K562 (cell line): ENCODE measurements around the gene CD3D. TPM values are rescaled to one million over a fixed set of nuclear protein-coding genes. Genes with fewer than 3 reads are reported as not detected.

Experiments
- ATAC-seq: fragments of 200-7000 bp; cut with Tn5 transposase; 3 replicates; pipeline ENCODE4 v1.9.1; 2020; ENCODE audit warnings: moderate library complexity
- BruUV-seq: library from RNA; stranded (reverse); fragments of 400-500 nt; replicated peaks from 2 replicates; lab custom pipeline; 2021; lab: Mats Ljungman, UMichigan
- CTCF ChIA-PET: fragments of 300-600 bp; formaldehyde crosslinking; extraction: SDS; loops from one replicate; lab custom pipeline; 2021; ENCODE audit warnings: low intra/inter-chr PET ratio; lab: Yijun Ruan, JAX
- POLR2A ChIA-PET: fragments of 300-600, 350-650 bp; sonication (Branson Sonifier 250); formaldehyde crosslinking; extraction: SDS; loops from one replicate; lab custom pipeline; 2021; ENCODE audit warnings: antibody characterized with exemption, inconsistent platforms; lab: Yijun Ruan, JAX
- DNase-seq, 4 experiments: peaks; one replicate each; pipeline versions ENCODE4 v3.0.0 to v3.0.0-alpha.2; 2011 to 2018; ENCODE audit warnings: low spot score in 3 of 4, mixed read lengths in 3 of 4; ENCODE audit errors: extremely low read depth in 1 of 4
- FAIRE-seq: peaks from 2 replicates; lab custom pipeline; 2011; peaks lifted over from hg19 to GRCh38; lab: Jason Lieb, UNC
- H2AFZ ChIP-seq: 2 replicates; pipeline ENCODE4 v1.6.0; 2011; ENCODE audit warnings: low read depth, low read length, control low read depth, inconsistent platforms
- H3K27ac ChIP-seq: fragments of 200-600 bp; 3 replicates; pipeline ENCODE4 v1.8.0; 2011; ENCODE audit warnings: low read depth, mild to moderate bottlenecking, control low read depth, inconsistent platforms, low read length, moderate library complexity, mixed read lengths; ENCODE audit errors: extremely low read depth
- H3K27me3 ChIP-seq, 2 experiments: fragments of 300-600 bp in 1 of 2; 2 replicates in 1 of 2; 3 replicates in 1 of 2; pipeline versions ENCODE4 v1.6.0 to v1.8.0; 2011; ENCODE audit warnings: inconsistent platforms in 2 of 2, low read length in 2 of 2, mild to moderate bottlenecking in 1 of 2, mixed read lengths in 1 of 2, moderate library complexity in 1 of 2; ENCODE audit not compliant: control insufficient read depth in 2 of 2, insufficient read depth in 2 of 2
- H3K36me3 ChIP-seq: fragments of 300-600 bp; 3 replicates; pipeline ENCODE4 v1.8.0; 2011; ENCODE audit warnings: mild to moderate bottlenecking, low read length, inconsistent platforms; ENCODE audit not compliant: control insufficient read depth, insufficient read depth
- H3K4me1 ChIP-seq, 2 experiments: fragments of 200-600 bp in 1 of 2; replicated peaks in 1 of 2; 2 replicates in 1 of 2; 3 replicates in 1 of 2; pipeline versions ENCODE4 v1.5.1 to v1.8.0; 2011; ENCODE audit warnings: inconsistent platforms in 2 of 2, low read length in 2 of 2, mild to moderate bottlenecking in 1 of 2, mixed read lengths in 1 of 2, moderate library complexity in 1 of 2; ENCODE audit not compliant: control insufficient read depth in 2 of 2, insufficient read depth in 2 of 2
- H3K4me2 ChIP-seq: 2 replicates; pipeline ENCODE4 v1.6.1; 2011; ENCODE audit warnings: low read length, control low read depth, inconsistent platforms, mixed read lengths; ENCODE audit not compliant: insufficient read depth
- H3K4me3 ChIP-seq: fragments of 200-600 bp; sonication (generic), shearing (Covaris generic); 2 replicates; pipeline ENCODE4 v1.5.1; 2016; ENCODE audit warnings: control low read depth, inconsistent platforms
- H3K79me2 ChIP-seq: fragments of 200-600 bp; 3 replicates; pipeline ENCODE4 v1.8.0; 2011; ENCODE audit warnings: low read length, inconsistent platforms; ENCODE audit not compliant: control insufficient read depth, insufficient read depth
- H3K9ac ChIP-seq, 2 experiments: 2 replicates each; pipeline versions ENCODE4 v1.6.0 to v1.6.1; 2011; ENCODE audit warnings: low read depth in 2 of 2, low read length in 2 of 2, control low read depth in 1 of 2, inconsistent platforms in 1 of 2, mild to moderate bottlenecking in 1 of 2, mixed read lengths in 1 of 2; ENCODE audit not compliant: insufficient read depth in 1 of 2
- H3K9me1 ChIP-seq: one replicate; pipeline ENCODE4 v1.6.0; 2011; ENCODE audit warnings: inconsistent platforms, mild to moderate bottlenecking, low read length, moderate library complexity; ENCODE audit not compliant: control insufficient read depth, insufficient read depth
- H3K9me3 ChIP-seq: replicated peaks from 2 replicates; pipeline ENCODE4 v1.5.1; 2011; ENCODE audit warnings: low read depth, low read length, inconsistent platforms; ENCODE audit not compliant: control insufficient read depth, insufficient read depth
- H4K20me1 ChIP-seq: replicated peaks from 2 replicates; pipeline ENCODE4 v1.6.1; 2011; ENCODE audit warnings: low read length, inconsistent platforms, mixed read lengths; ENCODE audit not compliant: control insufficient read depth, insufficient read depth
- ARID1B ChIP-seq: fragments of 450-650 bp; IDR thresholded peaks from 2 replicates; pipeline ENCODE4 v1.6.1; 2016; ENCODE audit warnings: antibody characterized with exemption, mild to moderate bottlenecking, inconsistent platforms
- FOXP4 ChIP-seq: sonication (generic); formaldehyde crosslinking; IDR thresholded peaks from 2 replicates; pipeline ENCODE4 v1.8.0; 2022; ENCODE audit warnings: mild to moderate bottlenecking, missing genetic modification reagents, borderline replicate concordance
- HMBOX1 ChIP-seq: sonication (generic); IDR thresholded peaks from 2 replicates; pipeline ENCODE4 v1.6.1; 2016
- MAZ ChIP-seq, 2 experiments: fragments of 450-650 bp in 1 of 2; sonication (generic) in 1 of 2; formaldehyde crosslinking; IDR thresholded peaks in 1 of 2; conservative IDR thresholded peaks in 1 of 2; 2 replicates each; pipeline versions ENCODE4 v1.4.0 to v1.5.0; 2020; ENCODE audit warnings: mild to moderate bottlenecking in 1 of 2, missing genetic modification reagents in 1 of 2
- NR0B1 ChIP-seq: fragments of 450-650 bp; IDR thresholded peaks from one replicate; pipeline ENCODE4 v1.6.1; 2018; ENCODE audit warnings: mild to moderate bottlenecking, moderate library complexity; ENCODE audit not compliant: partially characterized antibody
- RBM25 ChIP-seq: fragments of 200-400 bp; formaldehyde crosslinking; IDR thresholded peaks from 2 replicates; pipeline ENCODE4 v1.6.1; 2018; ENCODE audit warnings: low read length, low read depth, moderate library complexity; ENCODE audit not compliant: severe bottlenecking
- RCOR1 ChIP-seq, 2 experiments: IDR thresholded peaks; 2 replicates each; pipeline ENCODE4 v1.6.1; 2012; ENCODE audit warnings: low read depth in 2 of 2, low read length in 2 of 2, borderline replicate concordance in 1 of 2, improper control_type of control experiment in 1 of 2
- SRF ChIP-seq, 2 experiments: fragments of 250-450, 450-650 bp in 1 of 2; sonication (Bioruptor Pico) in 1 of 2; sonication (generic) in 1 of 2; formaldehyde crosslinking; IDR thresholded peaks; 2 replicates each; pipeline versions ENCODE4 v1.5.0 to v1.5.1; 2020 to 2022; ENCODE audit warnings: mild to moderate bottlenecking in 1 of 2, missing genetic modification reagents in 1 of 2
- STAT5B ChIP-seq: fragments of 250-450 bp; sonication (Bioruptor Pico); IDR thresholded peaks from 2 replicates; pipeline ENCODE4 v1.8.0; 2021; ENCODE audit warnings: mild to moderate bottlenecking, inconsistent platforms
- TAF1 ChIP-seq: IDR thresholded peaks from 2 replicates; pipeline ENCODE4 v1.6.1; 2011; ENCODE audit warnings: mild to moderate bottlenecking, low read length, moderate library complexity; ENCODE audit not compliant: insufficient read depth, control insufficient read depth, severe bottlenecking; ENCODE audit errors: extremely low read depth
- UBTF ChIP-seq, 2 experiments: IDR thresholded peaks; 2 replicates each; pipeline ENCODE4 v1.6.1; 2012; ENCODE audit warnings: improper control_type of control experiment in 2 of 2, low read depth in 2 of 2, low read length in 2 of 2, borderline replicate concordance in 1 of 2
- WGBS: fragments of 100-300 bp; shearing (Covaris generic); methylation state at CpG from one replicate; pipeline ENCODE4 v1.1.6; 2016; ENCODE audit warnings: low coverage, mixed read lengths; ENCODE audit not compliant: insufficient coverage; ENCODE audit errors: missing lambda C conversion rate; 5-methylcytosine and 5-hydroxymethylcytosine counted together
- in situ Hi-C: fragments of 300-500 bp; cut with MboI; formaldehyde crosslinking; loops from 4 replicates; pipeline ENCODE4 v1.15.0; 2018; ENCODE audit warnings: inconsistent platforms, mixed read lengths
- intact Hi-C: fragments of 100-400 bp; cut with micrococcal nuclease; formaldehyde crosslinking; loops from 2 replicates; pipeline ENCODE4 v1.14.2; 2022
- polyA plus RNA-seq, 8 experiments: library from polyadenylated mRNA; depleted of rRNA in 4 of 8; stranded (reverse) in 5 of 8; unstranded in 3 of 8; fragments of >200 nt; fragmentation: Nextera tagmentation in 2 of 8; fragmentation: Illumina TruSeq in 1 of 8; extraction: Ambion mirVana in 2 of 8; extraction: Trizol in 1 of 8; gene quantifications; 2 replicates each; pipeline versions ENCODE4 v1.2.1 to v1.2.3, GENCODE V29; 2011 to 2014; ENCODE audit warnings: inconsistent platforms in 1 of 8, missing spikeins in 1 of 8
- total RNA-seq, 7 experiments: library from RNA; depleted of rRNA in 6 of 7; stranded (reverse); fragments of >200 nt in 6 of 7; fragmentation: Illumina TruSeq in 2 of 7; extraction: Trizol in 2 of 7; gene quantifications; 2 replicates each; pipeline versions ENCODE4 v1.2.1 to v1.2.3, GENCODE V29; 2011 to 2021; ENCODE audit warnings: low replicate concordance in 1 of 7

CD3D gene
- total and polyA plus RNA-seq, 9 of the 15 experiments (the other 6 are each of a cell fraction or from before 2014, with no cell fraction given), result 36.2 to 238 (median 67.1) TPM

- TF ChIP-seq UBTF (IDR thresholded peaks at IDR 0.05; ENCODE audit: borderline replicate concordance in 1 of 2, low read depth in 2 of 2, low read length in 2 of 2), result no peak
- peak; percentile 38 for TF ChIP-seq ARID1B
- 0 out of 4 replicates have a peak, but pooled peaks of 1 of the 2 experiments have one; percentile 28 for TF ChIP-seq RCOR1 (IDR thresholded peaks at IDR 0.05; ENCODE audit: borderline replicate concordance in 1 of 2, low read depth in 2 of 2, low read length in 2 of 2)
- TF ChIP-seq, all 486 proteins: peak for 12
Observed at GRCh38 chr11:118321386-118322082, 21.0 kb downstream of the CD3D start (continued).

- ChIA-PET POLR2A (no interaction called here), CTCF (no interaction called here)
- Histone ChIP-seq H3K4me3 (no peak overlapping the region), H3K27me3 (no peaks in the 10 kb centered on the region), H3K9ac (no peak overlapping the region), H3K9me3 (no peaks in the 10 kb centered on the region), H3K36me3 (no peaks in the 10 kb centered on the region), H3K79me2 (no peaks in the 10 kb centered on the region), H4K20me1 (no peaks in the 10 kb centered on the region), H3K4me1 (peaks cover 27 to 36% of the 10 kb centered on the region in 2 experiments), H3K27ac (no peak overlapping the region), H3K9me1 (peaks cover 2% of the 10 kb centered on the region), H2AFZ (no peak overlapping the region), H3K4me2 (no peak overlapping the region)
- ATAC-seq, result no peak
- intact Hi-C loops (no loop called here), in situ Hi-C loops (no loop called here)
- no TSS peak for BruUV-seq
- no peak for DNase-seq
- no peak for FAIRE-seq
- WGBS, result 31% methylated on average over 3 of the region's 3 CpGs
- TF ChIP-seq STAT5B (CRISPR knock-in tag) (no peak), TAF1 (no peak), SRF (CRISPR knock-in tag; IDR thresholded peaks at IDR 0.05) (peak; percentile 51 to 90; a peak in 2 of 4 replicates), NR0B1 (no peak), HMBOX1 (0 out of 2 replicates have a peak, but pooled peaks have one; percentile 48), MAZ (CRISPR knock-in tag; conservative IDR thresholded peaks at IDR 0.05 in 1 of 2, IDR thresholded peaks at IDR 0.05 in 1 of 2) (no peak), FOXP4 (CRISPR knock-in tag) (no peak), RBM25 (no peak)
Observed at GRCh38 chr11:118320515-118320914, 22.0 kb downstream of the CD3D start.
